Measurements from ENCODE around the gene DOCK2.

DOCK2 gene

DNA sequence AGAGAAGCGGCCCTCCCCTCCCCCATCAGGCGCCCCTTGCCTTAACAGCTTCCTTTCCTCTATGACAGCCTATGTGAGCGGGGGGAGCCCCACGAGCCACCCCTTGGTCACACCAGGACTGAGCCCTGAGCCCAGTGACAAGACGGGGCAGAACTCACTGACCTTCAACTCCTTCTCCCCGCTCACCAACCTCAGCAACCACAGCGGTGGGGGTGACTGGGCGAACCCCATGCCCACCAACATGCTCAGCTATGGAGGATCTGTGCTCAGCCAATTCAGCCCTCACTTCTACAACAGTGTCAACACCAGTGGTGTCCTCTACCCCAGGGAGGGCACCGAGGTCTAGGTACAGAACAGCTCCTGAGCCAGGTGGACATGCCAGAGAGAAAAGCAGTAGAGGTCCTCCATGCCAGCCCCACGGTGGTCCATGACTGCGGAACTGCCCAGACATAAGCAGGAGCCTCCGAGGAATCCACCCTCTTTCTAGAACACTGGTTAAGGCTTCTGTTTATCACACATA lies 471.3 kb downstream of the DOCK2 start:
- no peak overlapping the region for H3K4me3 ChIP-seq (ENCODE audit: low read depth in 1 of 2, low read length in 2 of 2)
- no peaks in the 10 kb centered on the region for H3K79me2 ChIP-seq (ENCODE audit: insufficient read depth, low read length)
- H3K36me3 ChIP-seq (ENCODE audit: insufficient read depth, low read length): no peaks in the 10 kb centered on the region
- ATAC-seq (ENCODE audit: insufficient read depth, low read depth) (no peak), DNase-seq (no peak)
- H4K20me1 ChIP-seq (ENCODE audit: insufficient read depth, low read length): no peaks in the 10 kb centered on the region
- H3K4me2 ChIP-seq (ENCODE audit: insufficient read depth, low read length): no peak overlapping the region
- H2AFZ ChIP-seq (ENCODE audit: low read depth, low read length): no peak overlapping the region
- no peaks in the 10 kb centered on the region for H3K4me1 ChIP-seq (ENCODE audit: insufficient read depth, low read length)
- no peaks in the 10 kb centered on the region for H3K27me3 ChIP-seq (ENCODE audit: insufficient read depth, low read length, poor library complexity)
- no peaks in the 10 kb centered on the region for H3K9me3 ChIP-seq (ENCODE audit: insufficient read depth, low read length, severe bottlenecking)
- no peak overlapping the region for H3K9ac ChIP-seq (ENCODE audit: low read depth, low read length)
- TF ChIP-seq, protein P1, sequence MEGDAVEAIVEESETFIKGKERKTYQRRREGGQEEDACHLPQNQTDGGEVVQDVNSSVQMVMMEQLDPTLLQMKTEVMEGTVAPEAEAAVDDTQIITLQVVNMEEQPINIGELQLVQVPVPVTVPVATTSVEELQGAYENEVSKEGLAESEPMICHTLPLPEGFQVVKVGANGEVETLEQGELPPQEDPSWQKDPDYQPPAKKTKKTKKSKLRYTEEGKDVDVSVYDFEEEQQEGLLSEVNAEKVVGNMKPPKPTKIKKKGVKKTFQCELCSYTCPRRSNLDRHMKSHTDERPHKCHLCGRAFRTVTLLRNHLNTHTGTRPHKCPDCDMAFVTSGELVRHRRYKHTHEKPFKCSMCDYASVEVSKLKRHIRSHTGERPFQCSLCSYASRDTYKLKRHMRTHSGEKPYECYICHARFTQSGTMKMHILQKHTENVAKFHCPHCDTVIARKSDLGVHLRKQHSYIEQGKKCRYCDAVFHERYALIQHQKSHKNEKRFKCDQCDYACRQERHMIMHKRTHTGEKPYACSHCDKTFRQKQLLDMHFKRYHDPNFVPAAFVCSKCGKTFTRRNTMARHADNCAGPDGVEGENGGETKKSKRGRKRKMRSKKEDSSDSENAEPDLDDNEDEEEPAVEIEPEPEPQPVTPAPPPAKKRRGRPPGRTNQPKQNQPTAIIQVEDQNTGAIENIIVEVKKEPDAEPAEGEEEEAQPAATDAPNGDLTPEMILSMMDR (IDR thresholded peaks at IDR 0.05; ENCODE audit: borderline replicate concordance, extremely low read depth, low read length, poor library complexity, severe bottlenecking): no peak
- TF ChIP-seq EZH2 (IDR thresholded peaks at IDR 0.05; ENCODE audit: borderline replicate concordance, low read depth, low read length, severe bottlenecking): no peak
- no peak overlapping the region for H3K27ac ChIP-seq (ENCODE audit: low read length)

DNA sequence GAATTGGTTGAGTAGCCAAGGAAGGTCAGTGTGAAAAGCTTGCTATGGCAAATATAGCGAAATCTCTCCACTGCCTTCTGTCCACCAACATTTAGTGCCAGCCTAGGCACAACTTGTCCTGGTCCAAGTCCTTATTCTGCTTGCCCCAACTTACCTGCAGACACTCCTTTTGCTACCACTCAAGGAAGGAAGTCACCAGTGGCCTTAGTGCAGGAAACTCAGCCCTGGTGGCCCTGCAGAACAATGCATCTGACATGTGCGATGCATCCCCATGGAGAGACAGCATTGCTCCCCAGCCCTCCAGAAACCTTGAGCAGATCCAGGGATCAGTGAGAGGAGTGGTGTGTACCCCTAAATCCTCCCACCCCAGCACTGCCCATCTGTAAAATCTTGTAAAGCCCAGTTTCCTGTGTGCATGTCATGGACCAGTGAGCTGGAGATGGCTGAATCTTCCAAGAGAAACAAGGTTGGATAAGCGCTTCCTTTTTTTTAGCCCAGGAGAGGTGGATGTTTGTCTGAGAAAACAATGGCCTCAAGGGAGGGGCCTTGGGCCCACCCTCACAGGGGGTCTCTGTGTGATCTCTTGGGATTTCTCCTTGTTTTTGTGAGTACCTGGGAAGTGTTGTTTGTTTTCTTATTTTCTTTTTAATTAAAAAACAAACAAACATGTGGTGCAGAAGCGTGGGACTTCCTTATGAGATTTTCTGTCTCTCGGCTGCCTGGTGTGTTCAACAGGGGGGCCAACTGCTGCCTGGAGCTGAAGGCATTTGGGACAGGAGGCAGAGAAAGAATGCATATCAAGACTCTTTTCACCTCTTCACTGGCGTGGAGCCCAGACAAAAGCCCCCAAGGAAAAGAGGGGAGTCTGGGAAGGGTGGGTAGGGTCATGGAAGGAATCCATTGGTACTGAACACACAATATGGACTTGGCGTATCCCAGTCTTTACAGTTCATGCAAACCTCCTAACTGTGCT lies 472.3 kb downstream of the DOCK2 start:
- no peak for TF ChIP-seq EZH2 (IDR thresholded peaks at IDR 0.05; ENCODE audit: borderline replicate concordance, low read depth, low read length, severe bottlenecking)
- TF ChIP-seq, protein P1 (IDR thresholded peaks at IDR 0.05; ENCODE audit: borderline replicate concordance, extremely low read depth, low read length, poor library complexity, severe bottlenecking): no peak
- Histone ChIP-seq H4K20me1 (ENCODE audit: insufficient read depth, low read length) (no peaks in the 10 kb centered on the region), H3K9me3 (ENCODE audit: insufficient read depth, low read length, severe bottlenecking) (no peaks in the 10 kb centered on the region), H3K4me1 (ENCODE audit: insufficient read depth, low read length) (no peaks in the 10 kb centered on the region), H3K36me3 (ENCODE audit: insufficient read depth, low read length) (no peaks in the 10 kb centered on the region), H3K79me2 (ENCODE audit: insufficient read depth, low read length) (no peaks in the 10 kb centered on the region), H3K4me2 (ENCODE audit: insufficient read depth, low read length) (no peak overlapping the region), H3K4me3 (ENCODE audit: low read depth in 1 of 2, low read length in 2 of 2) (no peak overlapping the region), H2AFZ (ENCODE audit: low read depth, low read length) (no peak overlapping the region), H3K27ac (ENCODE audit: low read length) (no peak overlapping the region), H3K27me3 (ENCODE audit: insufficient read depth, low read length, poor library complexity) (no peaks in the 10 kb centered on the region), H3K9ac (ENCODE audit: low read depth, low read length) (no peak overlapping the region)
- ATAC-seq (ENCODE audit: insufficient read depth, low read depth) (no peak), DNase-seq (no peak)

DNA sequence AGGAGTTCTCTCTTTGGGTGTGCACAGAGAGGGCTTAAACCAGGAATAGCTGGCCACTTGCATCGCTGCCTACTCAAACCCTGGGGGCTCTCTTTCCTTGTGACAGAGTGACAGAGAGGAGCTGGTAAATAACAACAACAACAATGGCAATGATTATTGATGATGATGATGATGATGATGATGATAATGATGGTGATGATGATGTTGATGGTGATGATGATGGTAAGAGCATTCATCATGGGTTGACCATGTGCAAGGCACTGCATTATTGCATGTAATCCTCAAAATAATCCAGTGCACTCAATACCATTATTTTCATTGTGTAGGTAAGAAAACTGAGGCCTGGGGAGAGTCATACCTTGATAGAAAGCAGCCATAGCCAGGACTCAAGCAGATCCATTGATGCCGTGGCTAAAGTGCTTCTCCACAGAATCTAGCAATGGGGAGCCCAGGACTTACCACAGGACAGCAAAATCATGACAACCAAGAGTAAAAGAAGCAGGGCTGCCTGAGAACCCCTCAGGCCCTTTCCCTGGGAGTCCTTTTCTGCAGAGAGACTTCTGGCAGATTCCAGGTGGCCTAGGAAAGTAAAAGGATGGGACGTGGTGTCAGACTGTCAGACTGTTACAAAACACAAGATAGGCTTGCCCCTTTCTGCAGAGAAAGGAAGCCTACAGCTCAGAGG lies 473.5 kb downstream of the DOCK2 start:
- TF ChIP-seq, protein P1 (IDR thresholded peaks at IDR 0.05; ENCODE audit: borderline replicate concordance, extremely low read depth, low read length, poor library complexity, severe bottlenecking): no peak
- no peak for TF ChIP-seq EZH2 (IDR thresholded peaks at IDR 0.05; ENCODE audit: borderline replicate concordance, low read depth, low read length, severe bottlenecking)
- H3K27ac ChIP-seq (ENCODE audit: low read length): no peak overlapping the region
- H2AFZ ChIP-seq (ENCODE audit: low read depth, low read length): no peak overlapping the region
- no peaks in the 10 kb centered on the region for H3K4me1 ChIP-seq (ENCODE audit: insufficient read depth, low read length)
- no peaks in the 10 kb centered on the region for H3K79me2 ChIP-seq (ENCODE audit: insufficient read depth, low read length)
- ATAC-seq (ENCODE audit: insufficient read depth, low read depth) (no peak), DNase-seq (no peak)
- H4K20me1 ChIP-seq (ENCODE audit: insufficient read depth, low read length): no peaks in the 10 kb centered on the region
- no peak overlapping the region for H3K9ac ChIP-seq (ENCODE audit: low read depth, low read length)
- H3K9me3 ChIP-seq (ENCODE audit: insufficient read depth, low read length, severe bottlenecking): no peaks in the 10 kb centered on the region
- H3K36me3 ChIP-seq (ENCODE audit: insufficient read depth, low read length): no peaks in the 10 kb centered on the region
- H3K27me3 ChIP-seq (ENCODE audit: insufficient read depth, low read length, poor library complexity): no peaks in the 10 kb centered on the region
- no peak overlapping the region for H3K4me3 ChIP-seq (ENCODE audit: low read depth in 1 of 2, low read length in 2 of 2)
- H3K4me2 ChIP-seq (ENCODE audit: insufficient read depth, low read length): no peak overlapping the region
